Keratinocyte (primary cell): ENCODE measurements around the gene FOXF2. TPM values are rescaled to one million over a fixed set of nuclear protein-coding genes. Genes with fewer than 3 reads are reported as not detected.
"Not testable (repeated sequence)": the region's sequence is repeated elsewhere in the genome, so short reads cannot be mapped to it uniquely, and the experiment has no call there.

Experiments used
- DNase-seq: peaks from one replicate; pipeline ENCODE4 v3.0.0-alpha.2; 2011; ENCODE audit warnings: low read depth, missing footprints, low spot score
- FAIRE-seq: peaks from 2 replicates; lab custom pipeline; 2011; peaks lifted over from hg19 to GRCh38; lab: Jason Lieb, UNC
- H2AFZ ChIP-seq: 2 replicates; pipeline ENCODE4 v1.6.0; 2012; ENCODE audit warnings: low read length, control low read depth, inconsistent platforms; ENCODE audit not compliant: control insufficient read depth
- H3K27ac ChIP-seq: 2 replicates; pipeline ENCODE4 v1.5.1; 2011; ENCODE audit warnings: low read length; ENCODE audit not compliant: control insufficient read depth, insufficient read depth
- H3K27me3 ChIP-seq: 3 replicates; pipeline ENCODE4 v1.6.0; 2011; ENCODE audit warnings: low read length; ENCODE audit not compliant: control insufficient read depth, insufficient read depth; ENCODE audit errors: extremely low read depth
- H3K36me3 ChIP-seq, 2 experiments: 2 replicates in 1 of 2; 3 replicates in 1 of 2; pipeline ENCODE4 v1.5.1; 2011; ENCODE audit warnings: low read length in 2 of 2, mild to moderate bottlenecking in 1 of 2; ENCODE audit not compliant: control insufficient read depth in 2 of 2, insufficient read depth in 2 of 2; ENCODE audit errors: extremely low read depth in 1 of 2
- H3K4me1 ChIP-seq: 3 replicates; pipeline ENCODE4 v1.5.1; 2011; ENCODE audit warnings: low read length; ENCODE audit not compliant: control insufficient read depth, insufficient read depth; ENCODE audit errors: extremely low read depth
- H3K4me2 ChIP-seq: 3 replicates; pipeline ENCODE4 v1.6.0; 2011; ENCODE audit warnings: low read depth, low read length; ENCODE audit not compliant: control insufficient read depth, insufficient read depth; ENCODE audit errors: extremely low read depth
- H3K4me3 ChIP-seq, 3 experiments: fragments of 200-600 bp in 1 of 3; sonication (generic) in 1 of 3; 2 replicates in 2 of 3; 3 replicates in 1 of 3; pipeline ENCODE4 v1.5.1; 2011 to 2016; ENCODE audit warnings: low read length in 3 of 3, mild to moderate bottlenecking in 3 of 3, control low read depth in 2 of 3, inconsistent platforms in 1 of 3, low read depth in 1 of 3, mixed read lengths in 1 of 3, mixed run types in 1 of 3, moderate library complexity in 1 of 3; ENCODE audit not compliant: control insufficient read depth in 2 of 3, insufficient read depth in 2 of 3; ENCODE audit errors: extremely low read depth in 1 of 3
- H3K79me2 ChIP-seq: 2 replicates; pipeline ENCODE4 v1.6.0; 2012; ENCODE audit warnings: low read length; ENCODE audit not compliant: control insufficient read depth, insufficient read depth
- H3K9ac ChIP-seq: 3 replicates; pipeline ENCODE4 v1.6.0; 2011; ENCODE audit warnings: low read length; ENCODE audit not compliant: control insufficient read depth, insufficient read depth; ENCODE audit errors: extremely low read depth
- H3K9me1 ChIP-seq: 3 replicates; pipeline ENCODE4 v1.6.0; 2011; ENCODE audit warnings: low read length; ENCODE audit not compliant: control insufficient read depth, insufficient read depth; ENCODE audit errors: extremely low read depth
- H3K9me3 ChIP-seq: 2 replicates; pipeline ENCODE4 v1.5.1; 2012; ENCODE audit warnings: low read depth, low read length; ENCODE audit not compliant: control insufficient read depth
- H4K20me1 ChIP-seq: 3 replicates; pipeline ENCODE4 v1.6.0; 2011; ENCODE audit warnings: low read length; ENCODE audit not compliant: control insufficient read depth, insufficient read depth; ENCODE audit errors: extremely low read depth
- EZH2 ChIP-seq: IDR thresholded peaks from one replicate; pipeline ENCODE4 v1.6.1; 2012; ENCODE audit warnings: inconsistent platforms, mild to moderate bottlenecking, low read length, moderate library complexity
- dilution Hi-C: fragments of 300-500 bp; cut with MboI; formaldehyde crosslinking; loops from one replicate; pipeline ENCODE4 v1.7.0; 2020; ENCODE audit warnings: low sequenced_read_pairs; ENCODE audit not compliant: extremely low pct_ligation_motif_present
- polyA plus RNA-seq, 5 experiments: library from polyadenylated mRNA; depleted of rRNA in 3 of 5; stranded (reverse) in 3 of 5; stranded (forward) in 1 of 5; unstranded in 1 of 5; fragments of >200 nt; gene quantifications; 1 replicate in 1 of 5; 2 replicates in 3 of 5; 3 replicates in 1 of 5; pipeline versions ENCODE4 v1.2.1 to v1.2.3, GENCODE V29; 2011 to 2012; ENCODE audit warnings: missing spikeins in 2 of 5, low read depth in 1 of 5, low replicate concordance in 1 of 5
- TF ChIP-seq, protein P1 (sequence below), 3 experiments: IDR thresholded peaks in 1 of 3; conservative IDR thresholded peaks in 1 of 3; optimal IDR thresholded peaks in 1 of 3; 2 replicates in 2 of 3; 3 replicates in 1 of 3; pipeline versions ENCODE3 to v1.5.1; 2011; ENCODE audit warnings: low read length in 3 of 3, mild to moderate bottlenecking in 3 of 3, moderate library complexity in 2 of 3, control low read depth in 1 of 3, inconsistent platforms in 1 of 3; ENCODE audit not compliant: insufficient read depth in 2 of 3; ENCODE audit errors: extremely low read depth in 1 of 3

The FOXF2 gene
- polyA plus RNA-seq, 1 donor (not counting 4 experiments of a cell fraction or from before 2014, with no cell fraction given), result 0.34 TPM

DNA sequence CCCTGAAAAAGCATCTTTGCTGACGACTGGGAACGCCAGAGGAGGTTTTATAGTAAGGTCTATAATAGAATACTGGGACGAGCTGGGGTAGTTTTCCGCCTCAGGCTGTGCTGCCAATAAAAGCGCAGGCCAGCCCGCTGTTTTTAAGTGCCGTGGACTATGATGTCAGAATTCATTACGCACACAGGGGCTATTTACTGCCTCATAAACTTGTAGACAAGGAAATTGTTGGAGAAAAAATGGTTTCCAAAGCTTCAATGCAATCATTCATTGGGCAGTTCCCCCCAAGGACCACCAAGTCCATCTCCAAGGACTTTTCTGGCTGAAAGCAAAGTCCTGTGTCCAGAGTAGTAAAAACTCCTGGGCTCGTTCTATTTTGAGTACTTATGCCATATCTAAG lies 20.4 kb upstream of the FOXF2 start:
- H3K79me2 ChIP-seq, result no peaks in the 10 kb centered on the region
- no peak overlapping the region for H3K4me3 ChIP-seq
- no peak overlapping the region for H2AFZ ChIP-seq
- no peaks in the 10 kb centered on the region for H3K4me1 ChIP-seq
- DNase-seq, result no peak
- H4K20me1 ChIP-seq, result no peaks in the 10 kb centered on the region
- dilution Hi-C loops, result loop anchor here (25.0 kb wide), 1 partner anchor 607 kb away; no protein-coding TSS in a partner anchor
- no peak overlapping the region for H3K9ac ChIP-seq
- no peaks in the 10 kb centered on the region for H3K36me3 ChIP-seq
- H3K9me3 ChIP-seq, result no peaks in the 10 kb centered on the region
- H3K4me2 ChIP-seq, result no peak overlapping the region
- FAIRE-seq, result no peak
- TF ChIP-seq EZH2, result no peak
- TF ChIP-seq, protein P1, sequence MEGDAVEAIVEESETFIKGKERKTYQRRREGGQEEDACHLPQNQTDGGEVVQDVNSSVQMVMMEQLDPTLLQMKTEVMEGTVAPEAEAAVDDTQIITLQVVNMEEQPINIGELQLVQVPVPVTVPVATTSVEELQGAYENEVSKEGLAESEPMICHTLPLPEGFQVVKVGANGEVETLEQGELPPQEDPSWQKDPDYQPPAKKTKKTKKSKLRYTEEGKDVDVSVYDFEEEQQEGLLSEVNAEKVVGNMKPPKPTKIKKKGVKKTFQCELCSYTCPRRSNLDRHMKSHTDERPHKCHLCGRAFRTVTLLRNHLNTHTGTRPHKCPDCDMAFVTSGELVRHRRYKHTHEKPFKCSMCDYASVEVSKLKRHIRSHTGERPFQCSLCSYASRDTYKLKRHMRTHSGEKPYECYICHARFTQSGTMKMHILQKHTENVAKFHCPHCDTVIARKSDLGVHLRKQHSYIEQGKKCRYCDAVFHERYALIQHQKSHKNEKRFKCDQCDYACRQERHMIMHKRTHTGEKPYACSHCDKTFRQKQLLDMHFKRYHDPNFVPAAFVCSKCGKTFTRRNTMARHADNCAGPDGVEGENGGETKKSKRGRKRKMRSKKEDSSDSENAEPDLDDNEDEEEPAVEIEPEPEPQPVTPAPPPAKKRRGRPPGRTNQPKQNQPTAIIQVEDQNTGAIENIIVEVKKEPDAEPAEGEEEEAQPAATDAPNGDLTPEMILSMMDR (optimal IDR thresholded peaks at IDR 0.05 in 1 of 3, IDR thresholded peaks at IDR 0.05 in 1 of 3, conservative IDR thresholded peaks at IDR 0.05 in 1 of 3; ENCODE audit: extremely low read depth in 1 of 3, insufficient read depth in 2 of 3, low read length in 3 of 3), result no peak
- H3K9me1 ChIP-seq, result no peaks in the 10 kb centered on the region
- H3K27me3 ChIP-seq, result peaks cover 28% of the 10 kb centered on the region
- no peak overlapping the region for H3K27ac ChIP-seq

DNA sequence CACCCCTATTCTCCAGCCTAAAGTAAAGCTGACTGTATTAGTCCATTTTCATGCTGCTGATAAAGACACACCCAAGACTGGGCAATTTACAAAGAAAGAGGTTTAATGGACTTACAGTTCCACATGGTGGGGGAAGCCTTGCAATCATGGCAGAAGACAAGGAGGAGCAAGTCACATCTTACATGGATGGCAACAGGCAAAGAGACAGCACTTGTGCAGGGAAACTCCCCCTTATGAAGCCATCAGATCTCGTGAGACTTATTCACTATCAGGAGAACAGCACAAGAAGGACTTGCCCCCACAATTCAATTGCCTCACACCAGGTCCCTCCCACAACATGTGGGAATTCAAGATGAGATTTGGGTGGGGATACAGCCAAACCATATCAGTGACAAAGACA lies 19.7 kb upstream of the FOXF2 start:
- FAIRE-seq, H3K9me1 ChIP-seq, H3K9me3 ChIP-seq, H4K20me1 ChIP-seq, H2AFZ ChIP-seq, H3K4me1 ChIP-seq, H3K79me2 ChIP-seq, H3K36me3 ChIP-seq, DNase-seq, H3K27ac ChIP-seq, H3K9ac ChIP-seq, H3K4me3 ChIP-seq, H3K4me2 ChIP-seq: not testable (repeated sequence)
- peaks cover 34% of the 10 kb centered on the region for H3K27me3 ChIP-seq
- dilution Hi-C loops, result loop anchor here (25.0 kb wide), 1 partner anchor 607 kb away; no protein-coding TSS in a partner anchor

DNA sequence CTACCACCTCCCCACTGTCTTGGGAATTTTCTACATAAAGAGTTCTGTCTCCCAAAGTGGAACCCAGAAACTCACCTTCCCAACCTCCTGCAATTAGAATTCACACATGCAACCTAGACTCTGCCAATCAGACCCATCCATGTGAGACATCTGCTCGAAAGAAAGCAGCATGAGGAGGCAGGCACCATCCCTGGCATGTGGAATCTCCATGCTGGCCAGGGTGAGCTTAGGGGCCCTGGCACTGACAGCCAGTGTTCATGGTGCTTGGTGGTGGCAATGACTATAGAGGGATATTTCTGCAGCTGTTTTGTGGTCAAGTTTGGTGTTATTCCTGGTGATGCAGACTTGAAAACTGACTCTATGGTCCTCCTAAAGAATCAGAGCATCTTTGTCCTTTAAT lies 17.4 kb upstream of the FOXF2 start:
- Histone ChIP-seq H3K9me3 (no peaks in the 10 kb centered on the region), H3K27me3 (peaks cover 53% of the 10 kb centered on the region), H3K4me2 (no peak overlapping the region), H2AFZ (no peak overlapping the region), H3K4me1 (no peaks in the 10 kb centered on the region), H4K20me1 (no peaks in the 10 kb centered on the region), H3K9me1 (no peaks in the 10 kb centered on the region), H3K4me3 (no peak overlapping the region), H3K79me2 (no peaks in the 10 kb centered on the region), H3K9ac (no peak overlapping the region), H3K36me3 (no peaks in the 10 kb centered on the region), H3K27ac (no peak overlapping the region)
- dilution Hi-C loops, result loop anchor here (25.0 kb wide), 1 partner anchor 610 kb away; no protein-coding TSS in a partner anchor
- FAIRE-seq (no peak), DNase-seq (no peak)
- TF ChIP-seq, protein P1 (optimal IDR thresholded peaks at IDR 0.05 in 1 of 3, IDR thresholded peaks at IDR 0.05 in 1 of 3, conservative IDR thresholded peaks at IDR 0.05 in 1 of 3; ENCODE audit: extremely low read depth in 1 of 3, insufficient read depth in 2 of 3, low read length in 3 of 3), result no peak
- no peak for TF ChIP-seq EZH2
